B cell (primary cell): ENCODE results near the gene ST6GAL1. TPM values are rescaled to one million over a fixed set of nuclear protein-coding genes. Genes with fewer than 3 reads are reported as not detected.

Source experiments
- ATAC-seq: fragments of 200-7000 bp; cut with Tn5 transposase; one replicate; pipeline ENCODE4 v1.10.0; 2021; ENCODE audit warnings: low read depth, mild to moderate bottlenecking, moderate number of reproducible peaks, moderate library complexity
- CTCF ChIA-PET: fragments of 350-600 bp; sonication (Branson Sonifier 250); formaldehyde crosslinking; loops from one replicate; lab custom pipeline; 2021; ENCODE audit warnings: antibody characterized with exemption, inconsistent platforms; lab: Charles Lee
- POLR2A ChIA-PET: fragments of 350-600 bp; sonication (Branson Sonifier 250); formaldehyde crosslinking; loops from one replicate; lab custom pipeline; 2021; ENCODE audit warnings: antibody characterized with exemption; lab: Charles Lee
- DNase-seq: peaks from one replicate; pipeline ENCODE4 v3.0.0; 2013
- H2AFZ ChIP-seq: 2 replicates; pipeline ENCODE4 v1.6.1; 2012; ENCODE audit warnings: mild to moderate bottlenecking, low read depth, low read length; ENCODE audit not compliant: insufficient read depth, poor library complexity, severe bottlenecking
- H3K27ac ChIP-seq, 2 donors: 1 replicate in 1 of 2; 2 replicates in 1 of 2; pipeline ENCODE4 v1.5.1; 2012 to 2013; ENCODE audit warnings: low read length in 2 of 2, mild to moderate bottlenecking in 2 of 2, moderate library complexity in 1 of 2
- H3K27me3 ChIP-seq, 4 experiments: fragments of 200-600 bp in 1 of 4; sonication (generic) in 1 of 4; replicated peaks in 1 of 4; 1 replicate in 2 of 4; 2 replicates in 2 of 4; pipeline versions ENCODE4 v1.6.1 to v1.7.0; 2013 to 2016; ENCODE audit warnings: low read length in 3 of 4, mild to moderate bottlenecking in 2 of 4, mixed read lengths in 1 of 4, moderate library complexity in 1 of 4; ENCODE audit not compliant: insufficient read depth in 4 of 4, control insufficient read depth in 3 of 4; ENCODE audit errors: control extremely low read depth in 1 of 4
- H3K36me3 ChIP-seq, 2 experiments: replicated peaks in 1 of 2; 1 replicate in 1 of 2; 2 replicates in 1 of 2; pipeline versions ENCODE4 v1.6.1 to v1.7.1; 2013; ENCODE audit warnings: low read length in 1 of 2; ENCODE audit not compliant: insufficient read depth in 2 of 2, control insufficient read depth in 1 of 2; ENCODE audit errors: control extremely low read depth in 1 of 2, extremely low read depth in 1 of 2
- H3K4me1 ChIP-seq, 2 donors: fragments of 200-600 bp in 1 of 2; sonication (generic) in 1 of 2; 1 replicate in 1 of 2; 2 replicates in 1 of 2; pipeline versions ENCODE4 v1.5.1 to v1.6.1; 2013 to 2017; ENCODE audit warnings: low read length in 2 of 2; ENCODE audit not compliant: control insufficient read depth in 2 of 2, insufficient read depth in 2 of 2
- H3K4me2 ChIP-seq: replicated peaks from 2 replicates; pipeline ENCODE3; 2012; ENCODE audit warnings: mild to moderate bottlenecking, low read depth, low read length; ENCODE audit not compliant: poor library complexity, severe bottlenecking
- H3K4me3 ChIP-seq, 5 experiments: fragments of 200-600 bp in 1 of 5; sonication (generic) in 1 of 5; 1 replicate in 3 of 5; 2 replicates in 2 of 5; pipeline versions ENCODE4 v1.5.1 to v1.7.0; 2011 to 2016; ENCODE audit warnings: low read length in 4 of 5, mild to moderate bottlenecking in 4 of 5, low read depth in 2 of 5, control low read depth in 1 of 5, moderate library complexity in 1 of 5; ENCODE audit not compliant: insufficient read depth in 1 of 5; ENCODE audit errors: control extremely low read depth in 1 of 5, extremely low read depth in 1 of 5
- H3K79me2 ChIP-seq: fragments of 200-600 bp; sonication (generic); one replicate; pipeline ENCODE4 v1.6.0; 2016; ENCODE audit warnings: low read length; ENCODE audit not compliant: control insufficient read depth, insufficient read depth
- H3K9ac ChIP-seq: fragments of 200-600 bp; sonication (generic); 2 replicates; pipeline ENCODE4 v1.6.1; 2017; ENCODE audit warnings: mild to moderate bottlenecking, low read length, moderate library complexity
- H3K9me3 ChIP-seq, 3 donors: one replicate each; pipeline versions ENCODE4 v1.6.1 to v1.7.1; 2013; ENCODE audit warnings: low read length in 2 of 3; ENCODE audit not compliant: control insufficient read depth in 2 of 3, insufficient read depth in 1 of 3; ENCODE audit errors: control extremely low read depth in 1 of 3
- H4K20me1 ChIP-seq: 2 replicates; pipeline ENCODE4 v1.6.0; 2012; ENCODE audit warnings: mild to moderate bottlenecking, low read length; ENCODE audit not compliant: insufficient read depth, control insufficient read depth, poor library complexity, severe bottlenecking
- H3K27ac Mint-ChIP-seq: one replicate; pipeline ENCODE4 v1.8.0; 2021; ENCODE audit warnings: mixed read lengths
- H3K27me3 Mint-ChIP-seq: one replicate; pipeline ENCODE4 v1.8.0; 2021; ENCODE audit warnings: mixed read lengths
- H3K4me1 Mint-ChIP-seq: one replicate; pipeline ENCODE4 v1.8.0; 2021; ENCODE audit warnings: mixed read lengths
- H3K4me3 Mint-ChIP-seq: one replicate; pipeline ENCODE4 v1.8.0; 2021; ENCODE audit warnings: mixed read lengths
- H3K9me3 Mint-ChIP-seq: one replicate; pipeline ENCODE4 v1.8.0; 2022; ENCODE audit warnings: mixed read lengths; ENCODE audit not compliant: insufficient read depth
- CTCF ChIP-seq: fragments of 200-600 bp; IDR thresholded peaks from one replicate; pipeline ENCODE4 v1.8.0; 2022; ENCODE audit warnings: antibody characterized with exemption, mild to moderate bottlenecking
- EZH2 ChIP-seq: IDR thresholded peaks from 2 replicates; pipeline ENCODE4 v1.6.1; 2012; ENCODE audit warnings: borderline replicate concordance, low read depth, mild to moderate bottlenecking, moderate library complexity, low read length; ENCODE audit not compliant: insufficient read depth, poor library complexity, severe bottlenecking
- WGBS: methylation state at CpG from one replicate; pipeline ENCODE4 v1.1.5; 2013; ENCODE audit warnings: missing lambda C conversion rate; ENCODE audit not compliant: insufficient coverage; 5-methylcytosine and 5-hydroxymethylcytosine counted together
- intact Hi-C: fragments of 100-400 bp; cut with micrococcal nuclease; formaldehyde crosslinking; loops from one replicate; pipeline ENCODE4 v1.10.0; 2022
- polyA plus RNA-seq: library from polyadenylated mRNA; depleted of rRNA; stranded (reverse); fragments of >200 nt; gene quantifications from 2 replicates; pipeline ENCODE4 v1.2.3, GENCODE V29; 2012
- total RNA-seq, 2 donors: library from RNA; stranded (reverse); fragments of 120-200 nt in 1 of 2; gene quantifications; 1 replicate in 1 of 2; 2 replicates in 1 of 2; pipeline versions ENCODE4 v1.2.3 to v1.2.4, GENCODE V29; 2013 to 2022

ST6GAL1 gene
- total and polyA plus RNA-seq, 2 donors (not counting 1 experiment from before 2014, with no cell fraction given) = 174 to 563 TPM

GRCh38 chr3:187105700-187106099, 175.4 kb downstream of the ST6GAL1 start:
- Mint-ChIP-seq H3K27ac (no peak overlapping the region), H3K27me3 (no peaks in the 10 kb centered on the region), H3K4me1 (peaks cover 11% of the 10 kb centered on the region), H3K9me3 (no peaks in the 10 kb centered on the region), H3K4me3 (no peak overlapping the region)
- Histone ChIP-seq H3K4me2 (no peak overlapping the region), H3K79me2 (no peaks in the 10 kb centered on the region), H3K27ac (no peak overlapping the region), H3K27me3 (no peaks in the 10 kb centered on the region), H4K20me1 (no peaks in the 10 kb centered on the region), H3K4me3 (no peak overlapping the region), H3K36me3 (no peaks in the 10 kb centered on the region), H2AFZ (no peak overlapping the region), H3K9me3 (no peaks in the 10 kb centered on the region), H3K4me1 (peaks cover 10 to 11% of the 10 kb centered on the region in 2 donors), H3K9ac (no peak overlapping the region)
- CTCF ChIA-PET = interaction anchor here (0.8 to 6.1 kb wide), 5 partner anchors 8 to 61 kb away, joined by 3 to 56 read pairs (median 22); partner anchors contain the start of gene RPL39L
- no peak for ATAC-seq
- POLR2A ChIA-PET = no interaction called here
- TF ChIP-seq EZH2 = no peak
- TF ChIP-seq CTCF = no peak
- DNase-seq = no peak
- WGBS = no CpG with 5 or more reads among the region's 3 CpGs
- intact Hi-C loops = no loop called here

GRCh38 chr3:187107989-187108388, 177.7 kb downstream of the ST6GAL1 start:
- TF ChIP-seq CTCF (no peak), EZH2 (no peak)
- ChIA-PET POLR2A (no interaction called here), CTCF (interaction anchor here (0.7 to 4.9 kb wide), 3 partner anchors 42 to 67 kb away, joined by 3 to 23 read pairs (median 22); no protein-coding TSS in a partner anchor)
- H3K4me3 ChIP-seq = no peak overlapping the region
- Mint-ChIP-seq H3K27ac (no peak overlapping the region), H3K27me3 (no peaks in the 10 kb centered on the region), H3K9me3 (no peaks in the 10 kb centered on the region), H3K4me3 (no peak overlapping the region), H3K4me1 (peaks cover 3% of the 10 kb centered on the region)
- H3K36me3 ChIP-seq = no peaks in the 10 kb centered on the region
- peaks cover 2 to 3% of the 10 kb centered on the region in 2 donors for H3K4me1 ChIP-seq
- H3K4me2 ChIP-seq = no peak overlapping the region
- H3K79me2 ChIP-seq = peaks cover 2% of the 10 kb centered on the region
- H4K20me1 ChIP-seq = no peaks in the 10 kb centered on the region
- no peaks in the 10 kb centered on the region for H3K27me3 ChIP-seq
- H2AFZ ChIP-seq = no peak overlapping the region
- intact Hi-C loops = no loop called here
- H3K9ac ChIP-seq = no peak overlapping the region
- DNase-seq (no peak), ATAC-seq (no peak)
- no peaks in the 10 kb centered on the region for H3K9me3 ChIP-seq
- WGBS = 100% methylated on average over 3 of the region's 3 CpGs
- H3K27ac ChIP-seq = no peak overlapping the region
